HG03439 (cell line): ENCODE data around the gene TRIOBP.
A peak's percentile ranks its signal among the peaks of the same experiment; 100 is the strongest.
"Not testable (repeated sequence)": the region's sequence is repeated elsewhere in the genome, so short reads cannot be mapped to it uniquely, and the experiment has no call there.

Experiments used
- ATAC-seq: cut with Tn5 transposase; IDR thresholded peaks from one replicate; pipeline ENCODE4 v1.9.1; 2021; ENCODE audit warnings: mild to moderate bottlenecking, moderate library complexity; ENCODE audit not compliant: unreplicated experiment

The TRIOBP gene

DNA sequence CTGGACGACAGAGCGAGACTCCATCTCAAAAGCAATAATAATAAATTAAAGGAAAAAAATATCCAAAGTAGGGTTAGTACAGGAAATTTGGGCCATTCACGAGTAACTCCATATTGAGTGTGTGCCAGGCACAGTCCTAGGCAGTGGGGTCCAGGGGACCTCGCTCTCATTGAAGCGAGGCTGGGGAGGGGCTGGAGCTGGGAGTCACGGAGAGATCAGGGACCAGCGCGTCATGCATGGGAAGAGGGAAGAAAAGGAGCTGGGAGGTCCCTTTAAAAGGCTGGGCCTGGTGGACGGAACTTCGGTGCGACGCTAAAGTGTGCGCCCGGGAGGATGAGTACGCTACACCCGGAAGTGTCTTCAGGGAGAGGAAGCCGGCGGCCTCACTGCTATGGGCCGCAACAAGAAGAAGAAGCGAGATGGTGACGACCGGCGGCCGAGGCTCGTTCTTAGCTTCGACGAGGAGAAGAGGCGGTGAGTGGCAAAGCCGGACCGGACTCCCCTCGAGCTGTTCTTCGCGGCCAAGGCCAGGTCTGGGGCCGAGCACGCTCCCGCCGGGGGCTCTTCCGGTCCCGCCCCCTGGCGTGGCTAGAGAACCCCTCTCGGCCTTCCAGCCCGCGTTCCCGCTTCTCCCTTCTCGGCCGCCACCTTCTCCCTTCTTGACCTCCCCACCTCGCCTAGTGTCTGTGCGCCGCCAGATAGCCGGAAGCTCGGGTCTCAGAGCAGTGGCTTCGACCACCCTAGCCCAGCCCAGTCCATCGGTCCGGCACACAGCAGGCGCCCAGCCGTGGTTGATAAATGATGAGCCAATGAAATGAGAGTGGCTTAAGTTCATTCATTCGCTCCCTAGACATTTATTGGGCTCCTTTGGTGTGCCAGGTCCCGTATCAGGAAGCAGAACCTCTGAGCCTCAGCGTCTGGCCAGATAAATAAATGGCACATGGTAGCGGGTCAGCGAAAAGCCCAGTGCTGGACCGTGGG lies 10.6 kb upstream of the TRIOBP start, which contains the start of gene NOL12:
TSS of gene NOL12 (plus strand) at position 342 of the 981 bp plus-strand sequence. CDS start at position 392, 50 bp downstream.
- ATAC-seq, result peak; percentile 72

DNA sequence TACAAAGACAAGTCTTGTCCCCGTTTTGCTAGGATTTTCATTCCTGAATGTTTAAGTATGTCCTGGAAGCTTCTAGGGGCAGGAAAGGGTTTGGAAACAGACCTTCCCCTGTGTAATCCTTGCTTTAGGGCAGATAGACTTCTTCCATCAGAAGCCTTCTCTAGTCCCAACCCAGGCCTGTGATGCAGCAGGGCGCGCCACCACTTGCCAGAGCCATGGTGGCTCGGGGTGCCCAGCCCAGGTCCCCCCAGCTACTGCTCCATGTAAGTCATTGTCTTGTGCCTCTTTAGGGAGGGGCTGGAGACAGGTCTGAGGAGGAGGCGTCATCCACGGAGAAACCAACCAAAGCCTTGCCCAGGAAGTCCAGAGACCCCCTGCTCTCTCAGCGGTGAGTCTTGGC lies 6.4 kb upstream of the TRIOBP start:
- ATAC-seq, result no peak

- ATAC-seq, result no peak
Measured at GRCh38 chr22:37690901-37691504, 5.8 kb upstream of the TRIOBP start.

DNA sequence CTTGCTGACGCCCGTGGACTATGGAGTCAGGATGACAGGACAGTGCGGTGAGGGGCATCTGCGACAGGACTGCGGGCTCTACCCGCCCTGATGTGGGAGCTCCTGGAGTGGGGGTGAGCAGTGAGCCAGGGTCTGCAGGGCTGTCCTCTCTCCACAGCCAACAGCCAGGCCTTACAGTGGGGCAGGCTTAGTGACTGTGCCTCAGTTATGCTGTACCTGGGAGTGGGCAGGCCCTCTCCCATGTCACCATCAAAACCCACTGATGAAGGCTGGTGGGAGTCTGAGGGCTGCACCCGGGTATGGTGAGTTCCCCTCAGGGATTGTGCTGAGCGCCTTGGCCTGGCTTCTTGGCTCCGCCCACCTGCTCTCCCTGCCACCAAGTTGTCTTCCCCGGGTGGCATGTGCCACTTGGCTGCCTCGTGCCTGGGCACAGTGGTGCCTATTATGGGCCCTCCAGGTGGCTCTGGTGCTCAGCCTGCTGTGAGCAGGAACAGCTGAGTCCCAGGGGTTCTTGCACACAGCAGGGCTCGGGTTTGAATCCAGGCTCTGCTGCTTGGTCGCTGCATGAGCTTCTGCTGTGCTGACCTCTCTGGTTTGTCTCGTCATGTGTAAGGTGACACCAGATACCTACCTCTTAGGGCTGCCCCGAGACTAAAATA lies 4.1 kb upstream of the TRIOBP start:
- no peak for ATAC-seq

DNA sequence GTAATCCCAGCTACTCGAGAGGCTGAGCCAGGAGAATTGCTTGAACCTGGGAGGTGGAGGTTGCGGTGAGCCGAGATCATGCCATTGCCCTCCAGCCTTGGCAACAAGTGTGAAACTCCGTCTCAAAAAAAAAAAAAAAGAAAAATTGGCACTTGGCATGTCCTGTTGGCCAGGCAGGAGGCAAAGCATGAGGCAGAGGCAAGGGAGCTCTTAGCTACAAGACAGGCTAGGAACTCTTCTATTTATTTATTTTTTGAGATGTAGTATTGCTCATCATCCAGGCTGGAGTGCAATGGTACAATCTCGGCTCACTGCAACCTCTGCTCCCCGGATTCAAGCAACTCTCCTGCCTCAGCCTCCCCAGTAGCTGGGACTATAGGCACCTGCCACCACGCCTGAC lies 2.7 kb upstream of the TRIOBP start:
- ATAC-seq, result not testable (repeated sequence)

DNA sequence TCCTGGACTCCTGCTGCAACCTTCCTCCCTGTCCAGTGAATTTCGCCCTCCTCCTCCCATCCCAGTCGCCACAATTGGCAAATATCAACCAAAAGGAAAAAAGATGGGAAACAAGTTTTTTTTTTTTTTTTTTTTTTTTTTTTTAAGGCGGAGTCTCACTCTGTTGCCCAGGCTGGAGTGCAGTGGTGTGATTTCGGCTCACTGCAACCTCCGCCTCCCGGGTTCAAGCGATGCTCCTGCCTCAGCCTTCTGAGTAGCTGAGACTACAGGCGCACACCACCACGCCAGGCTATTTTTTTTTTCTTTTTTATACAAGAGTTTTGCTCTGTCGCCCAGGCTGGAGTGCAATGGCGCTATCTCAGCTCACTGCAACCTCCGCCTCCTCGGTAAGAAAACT lies 590 bp upstream of the TRIOBP start:
- not testable (repeated sequence) for ATAC-seq

- ATAC-seq, result no peak
Measured at GRCh38 chr22:37697538-37697835, 639 bp downstream of the TRIOBP start.

- no peak for ATAC-seq
Measured at GRCh38 chr22:37701141-37701786, 4.4 kb downstream of the TRIOBP start.

- ATAC-seq, result no peak
Measured at GRCh38 chr22:37703906-37704305, 7.1 kb downstream of the TRIOBP start.

DNA sequence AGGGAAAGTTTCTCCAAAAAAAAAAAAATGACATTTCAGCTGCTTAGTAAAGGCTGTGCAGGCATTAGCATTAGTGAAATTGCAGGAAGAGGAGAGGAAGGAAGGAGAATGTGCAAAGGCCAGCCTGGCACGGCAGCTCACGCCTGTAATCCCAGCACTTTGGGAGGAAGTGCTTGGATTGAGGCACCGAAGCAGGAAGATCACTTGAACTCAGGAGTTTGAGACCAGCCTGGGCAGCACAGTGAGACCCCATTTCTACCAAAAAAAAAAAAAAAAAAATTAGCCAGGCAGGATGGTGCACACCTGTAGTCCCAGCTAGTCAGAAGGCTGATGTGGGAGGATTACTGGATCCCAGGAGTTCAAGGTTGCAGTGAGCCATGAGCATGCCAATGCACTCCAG lies 7.8 kb downstream of the TRIOBP start:
- ATAC-seq, result no peak

DNA sequence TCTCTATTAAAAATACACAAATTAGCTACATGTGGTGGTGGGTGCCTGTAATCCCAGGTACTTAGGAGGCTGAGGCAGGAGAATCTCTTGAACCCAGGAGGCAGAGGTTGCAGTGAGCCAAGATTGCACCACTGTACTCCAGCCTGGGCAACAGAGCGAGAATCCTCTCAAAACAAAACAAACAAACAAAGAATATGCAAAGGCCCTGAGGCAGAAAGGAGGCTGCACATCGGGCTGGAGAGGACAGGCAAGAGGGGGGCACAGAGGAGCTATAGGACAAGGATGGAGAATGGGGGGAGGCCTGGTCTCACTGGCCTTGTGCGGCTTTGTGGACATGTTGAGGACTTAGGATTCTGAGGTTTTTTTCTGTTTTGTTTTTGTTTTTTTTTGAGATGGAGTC lies 8.4 kb downstream of the TRIOBP start:
- ATAC-seq, result no peak

- no peak for ATAC-seq
Measured at GRCh38 chr22:37708580-37709444, 12.0 kb downstream of the TRIOBP start.

GRCh38 chr22:37709445-37709765 lies 12.6 kb downstream of the TRIOBP start:
- no peak for ATAC-seq

GRCh38 chr22:37710675-37711074 lies 13.8 kb downstream of the TRIOBP start:
- no peak for ATAC-seq

- ATAC-seq, result no peak
Measured at GRCh38 chr22:37711490-37711889, 14.6 kb downstream of the TRIOBP start.

- ATAC-seq, result no peak
Measured at GRCh38 chr22:37713761-37714160, 16.9 kb downstream of the TRIOBP start.

- ATAC-seq, result no peak
Measured at GRCh38 chr22:37714634-37715033, 17.8 kb downstream of the TRIOBP start.

DNA sequence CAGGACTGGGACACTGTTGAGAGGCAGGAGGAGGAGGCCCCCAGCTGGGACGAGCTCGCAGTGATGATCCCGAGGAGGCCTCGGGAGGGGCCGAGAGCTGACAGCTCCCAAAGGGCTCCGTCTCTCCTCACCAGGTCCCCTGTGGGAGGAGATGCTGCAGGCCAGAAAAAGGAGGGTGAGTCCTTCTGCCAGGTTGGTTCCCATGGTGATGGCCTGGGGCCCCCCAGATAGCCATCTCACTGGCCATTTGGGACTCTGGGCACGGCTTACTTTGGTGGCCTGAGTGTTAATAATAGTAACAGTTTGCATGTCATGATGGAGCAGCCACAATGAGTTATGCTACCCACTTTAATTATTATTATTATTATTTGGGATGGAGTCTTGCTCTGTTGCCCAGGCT lies 18.9 kb downstream of the TRIOBP start:
- ATAC-seq, result no peak

DNA sequence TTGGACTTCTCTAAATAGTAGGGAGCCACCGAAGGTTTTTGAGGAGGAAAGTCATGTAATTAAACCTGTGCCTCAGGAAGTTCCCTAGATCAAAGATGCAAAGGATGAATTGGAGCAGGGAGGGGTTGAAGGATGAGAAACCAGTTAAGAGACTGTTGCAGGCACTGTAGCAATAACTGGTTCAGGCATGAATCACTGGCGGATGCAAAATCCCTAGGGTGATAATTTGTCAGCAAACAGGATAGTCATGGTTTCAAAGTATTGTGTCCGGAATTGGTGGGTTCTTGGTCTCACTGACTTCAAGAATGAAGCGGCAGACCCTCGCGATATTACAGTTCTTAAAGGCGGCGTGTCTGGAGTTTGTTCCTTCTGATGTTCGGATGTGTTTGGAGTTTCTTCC lies 19.9 kb downstream of the TRIOBP start:
- no peak for ATAC-seq

DNA sequence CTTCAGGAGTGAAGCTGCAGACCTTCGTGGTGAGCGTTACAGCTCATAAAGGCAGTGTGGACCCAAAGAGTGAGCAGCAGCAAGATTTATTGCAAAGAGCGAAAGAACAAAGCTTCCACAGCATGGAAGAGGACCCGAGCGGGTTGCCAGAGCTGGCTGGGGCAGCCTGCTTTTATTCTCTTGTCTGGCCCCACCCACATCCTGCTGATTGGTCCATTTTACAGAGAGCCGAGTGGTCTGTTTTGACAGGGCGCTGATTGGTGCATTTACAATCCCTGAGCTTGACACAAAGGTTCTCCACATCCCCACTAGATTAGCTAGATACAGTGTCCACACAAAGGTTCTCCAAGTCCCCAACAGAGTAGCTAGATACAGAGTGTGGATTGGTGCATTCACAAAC lies 20.4 kb downstream of the TRIOBP start:
- ATAC-seq, result not testable (repeated sequence)
